ENCODE measurements around the gene SH2D6.

GRCh38 chr2:85458601-85459563 is 40.4 kb downstream of the SH2D6 start:
- TF ChIP-seq CTCF (IDR thresholded peaks at IDR 0.05) (no peak), POLR2A (IDR thresholded peaks at IDR 0.05) (no peak)
